ENCODE data around the gene ASIP.

ASIP gene

DNA sequence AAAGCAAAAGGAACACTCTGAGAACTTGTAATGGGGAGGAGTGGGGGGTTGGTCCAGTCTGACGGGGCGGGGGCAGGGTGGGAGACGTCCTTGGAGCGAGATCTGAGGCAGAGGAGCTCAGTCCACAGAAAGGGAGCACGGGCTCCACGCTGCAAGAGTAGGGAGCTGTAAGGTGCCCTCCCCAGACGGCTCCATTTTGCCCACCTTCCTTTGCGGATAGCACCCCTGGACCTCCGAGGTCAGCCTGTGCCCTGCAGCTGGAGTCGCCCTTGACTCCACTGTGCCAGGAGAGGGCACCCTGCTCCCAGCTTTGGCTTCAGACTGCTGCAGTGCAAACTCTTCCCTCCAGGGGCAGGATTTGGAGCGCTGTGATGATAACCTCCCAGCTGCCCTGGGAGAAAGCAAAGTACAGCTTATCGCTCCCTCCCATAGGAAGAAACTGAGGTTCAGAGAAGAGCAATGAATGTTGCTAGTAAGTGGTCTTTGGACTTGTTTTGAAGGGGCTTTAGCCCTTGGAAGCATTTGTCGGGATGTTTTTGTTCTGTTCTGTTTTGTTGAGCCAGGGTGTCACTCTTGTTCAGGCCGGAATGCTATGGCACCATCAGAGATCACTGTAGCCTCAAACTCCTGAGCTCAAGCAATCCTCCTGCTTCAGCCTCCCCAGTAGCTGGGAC, 71.5 kb downstream of the ASIP start:
- peak; percentile 80 for DNase-seq

DNA sequence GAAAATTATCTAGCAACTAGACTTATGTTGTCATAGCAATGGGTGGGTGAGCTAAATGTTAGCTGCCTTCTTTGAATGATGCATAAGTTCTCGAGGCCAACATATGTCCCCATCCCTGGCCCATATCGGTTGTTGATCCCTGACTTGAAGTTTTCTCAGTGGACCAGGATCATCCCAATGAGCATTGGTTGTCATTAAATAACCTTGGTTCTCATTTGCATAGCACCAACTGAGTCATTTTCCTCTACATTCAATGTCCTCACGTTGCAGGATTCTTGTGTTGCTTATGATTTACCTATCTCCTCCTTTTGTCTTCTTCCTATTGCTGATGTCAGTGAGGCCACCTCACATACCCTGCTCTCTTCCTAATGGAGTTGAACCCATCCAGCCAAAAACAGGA, 74.0 kb downstream of the ASIP start:
- DNase-seq = no peak

DNA sequence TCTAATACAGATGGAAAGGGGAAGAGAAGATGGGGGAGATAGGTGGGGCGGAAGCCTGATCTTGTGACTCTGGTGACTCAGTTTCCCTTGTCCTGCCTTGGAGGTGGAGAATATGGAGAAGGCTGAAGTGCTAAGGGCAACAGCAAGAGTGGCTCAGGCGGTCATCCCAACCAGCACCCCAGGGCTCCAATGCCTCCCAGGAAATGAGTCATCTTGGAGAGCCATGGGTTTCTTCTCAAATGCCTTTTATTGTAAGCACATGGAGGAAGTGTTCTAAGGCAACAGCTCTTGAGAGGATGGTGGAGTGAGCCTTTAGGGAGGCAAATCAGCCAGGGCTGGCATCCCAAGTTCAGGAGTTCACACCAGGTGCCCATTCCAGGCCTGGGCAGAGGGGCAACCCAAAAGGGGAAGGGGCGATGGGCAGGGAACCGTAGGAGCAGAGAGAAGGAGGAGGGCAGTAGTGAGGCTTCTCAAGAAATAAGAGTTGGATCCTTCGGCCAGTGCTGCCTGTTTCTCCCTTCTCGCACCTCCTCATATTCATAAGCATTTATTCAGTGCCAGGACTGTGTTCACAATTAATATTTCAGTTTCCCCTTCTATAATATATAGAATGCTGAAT, 75.1 kb downstream of the ASIP start:
- no peak for DNase-seq

Data from activated T-cell treated with anti-CD3 and anti-CD28 coated beads for 4 hours (primary cell).